HG03108 (cell line): ENCODE results near the gene EGR4.

Source experiments
- ATAC-seq: cut with Tn5 transposase; IDR thresholded peaks from one replicate; pipeline ENCODE4 v1.9.1; 2021; ENCODE audit warnings: moderate library complexity; ENCODE audit not compliant: unreplicated experiment

Gene EGR4

GRCh38 chr2:73290049-73290839, 3.1 kb downstream of the EGR4 start:
- no peak for ATAC-seq

- ATAC-seq = no peak
Measured at GRCh38 chr2:73289304-73289703, 4.0 kb downstream of the EGR4 start.

GRCh38 chr2:73286134-73286655, 7.2 kb downstream of the EGR4 start:
- no peak for ATAC-seq

GRCh38 chr2:73285159-73285739, 8.1 kb downstream of the EGR4 start:
- ATAC-seq = peak; percentile 42

- ATAC-seq = peak; percentile 71
Measured at GRCh38 chr2:73284296-73285158, 8.8 kb downstream of the EGR4 start, which contains the start of gene FBXO41. Gene FBXO41, minus strand, starts transcription at chr2:73284478. Its CDS starts 14,848 bp downstream, at chr2:73269630.

- no peak for ATAC-seq
Measured at GRCh38 chr2:73283545-73284295, 9.6 kb downstream of the EGR4 start.

GRCh38 chr2:73282924-73283544, 10.3 kb downstream of the EGR4 start:
- no peak for ATAC-seq

GRCh38 chr2:73281244-73281643, 12.1 kb downstream of the EGR4 start:
- ATAC-seq = no peak

- no peak for ATAC-seq
Measured at GRCh38 chr2:73279852-73280251, 13.5 kb downstream of the EGR4 start.

- no peak for ATAC-seq
Measured at GRCh38 chr2:73272270-73272669, 21.1 kb downstream of the EGR4 start.

- no peak for ATAC-seq
Measured at GRCh38 chr2:73269686-73270465, 23.5 kb downstream of the EGR4 start.

GRCh38 chr2:73268830-73269685, 24.3 kb downstream of the EGR4 start:
- ATAC-seq = peak; percentile 78

GRCh38 chr2:73268366-73268829, 24.9 kb downstream of the EGR4 start:
- no peak for ATAC-seq

GRCh38 chr2:73267008-73267407, 26.3 kb downstream of the EGR4 start:
- no peak for ATAC-seq

- no peak for ATAC-seq
Measured at GRCh38 chr2:73266061-73266901, 27.1 kb downstream of the EGR4 start.

GRCh38 chr2:73265298-73266060, 27.9 kb downstream of the EGR4 start:
- ATAC-seq = no peak

- no peak for ATAC-seq
Measured at GRCh38 chr2:73264783-73265182, 28.6 kb downstream of the EGR4 start.
